H1 (cell line): ENCODE data around the gene HPS5. TPM values are rescaled to one million over a fixed set of nuclear protein-coding genes. Genes with fewer than 3 reads are reported as not detected.
A peak's percentile ranks its signal among the peaks of the same experiment; 100 is the strongest.

Experiments
- CTCF ChIA-PET: fragments of 300-600 bp; sonication (Branson Sonifier 250); formaldehyde crosslinking; loops from one replicate; lab custom pipeline; 2021; ENCODE audit not compliant: partially characterized antibody; lab: Charles Lee
- POLR2A ChIA-PET: fragments of 300-600 bp; sonication (Branson Sonifier 250); formaldehyde crosslinking; loops from one replicate; lab custom pipeline; 2021; ENCODE audit warnings: inconsistent platforms; ENCODE audit not compliant: partially characterized antibody; lab: Charles Lee
- DNase-seq, 2 experiments: peaks; one replicate each; pipeline versions ENCODE4 v3.0.0 to v3.0.0-alpha.2; 2010 to 2022; ENCODE audit warnings: low spot score in 2 of 2, low read depth in 1 of 2, mixed read lengths in 1 of 2
- FAIRE-seq: peaks from 2 replicates; lab custom pipeline; 2011; peaks lifted over from hg19 to GRCh38; lab: Jason Lieb, UNC
- H2AFZ ChIP-seq: 2 replicates; pipeline ENCODE4 v1.8.1; 2012; ENCODE audit warnings: low read length, inconsistent platforms
- H2AK5ac ChIP-seq: 2 replicates; pipeline ENCODE4 v1.6.1; 2013; ENCODE audit warnings: low read depth, low read length
- H2BK120ac ChIP-seq: replicated peaks from 2 replicates; pipeline ENCODE3; 2013; ENCODE audit warnings: low read depth, low read length, inconsistent platforms
- H2BK12ac ChIP-seq: 2 replicates; pipeline ENCODE4 v1.6.1; 2013; ENCODE audit warnings: low read depth, low read length
- H2BK15ac ChIP-seq: 2 replicates; pipeline ENCODE4 v1.6.1; 2013; ENCODE audit warnings: low read length
- H2BK20ac ChIP-seq: 2 replicates; pipeline ENCODE4 v1.6.1; 2013; ENCODE audit warnings: low read length
- H2BK5ac ChIP-seq: 2 replicates; pipeline ENCODE4 v1.6.1; 2013; ENCODE audit warnings: low read depth, low read length
- H3K14ac ChIP-seq: 2 replicates; pipeline ENCODE4 v1.6.1; 2013; ENCODE audit warnings: inconsistent platforms; ENCODE audit not compliant: insufficient read length
- H3K18ac ChIP-seq: 2 replicates; pipeline ENCODE4 v1.6.1; 2013; ENCODE audit warnings: low read length; ENCODE audit errors: extremely low read depth
- H3K23ac ChIP-seq: 2 replicates; pipeline ENCODE4 v1.6.1; 2013; ENCODE audit warnings: inconsistent platforms; ENCODE audit not compliant: insufficient read length
- H3K23me2 ChIP-seq: 2 replicates; pipeline ENCODE4 v1.6.1; 2013; ENCODE audit warnings: low read depth, low read length
- H3K27ac ChIP-seq: 2 replicates; pipeline ENCODE4 v1.6.1; 2011; ENCODE audit warnings: low read depth, low read length, inconsistent platforms
- H3K27me3 ChIP-seq, 4 experiments: replicated peaks in 1 of 4; 1 replicate in 1 of 4; 2 replicates in 3 of 4; pipeline versions ENCODE4 v1.6.1 to v1.8.1; 2011 to 2013; ENCODE audit warnings: low read length in 3 of 4, mild to moderate bottlenecking in 3 of 4, inconsistent platforms in 2 of 4, mixed read lengths in 2 of 4, moderate library complexity in 1 of 4; ENCODE audit not compliant: control insufficient read depth in 3 of 4, insufficient read depth in 3 of 4; ENCODE audit errors: extremely low read depth in 1 of 4
- H3K36me3 ChIP-seq, 4 experiments: 2 replicates each; pipeline versions ENCODE4 v1.6.1 to v1.8.1; 2011 to 2013; ENCODE audit warnings: mild to moderate bottlenecking in 4 of 4, low read length in 3 of 4, moderate library complexity in 2 of 4, control low read depth in 1 of 4, inconsistent platforms in 1 of 4; ENCODE audit not compliant: insufficient read depth in 4 of 4, control insufficient read depth in 2 of 4
- H3K4ac ChIP-seq: replicated peaks from 2 replicates; pipeline ENCODE3; 2013; ENCODE audit warnings: low read length, low read depth, mixed read lengths, inconsistent platforms; ENCODE audit not compliant: insufficient read length
- H3K4me1 ChIP-seq, 4 experiments: replicated peaks in 1 of 4; 1 replicate in 1 of 4; 2 replicates in 3 of 4; pipeline versions ENCODE4 v1.6.1 to v1.8.1; 2011 to 2013; ENCODE audit warnings: low read length in 3 of 4, inconsistent platforms in 2 of 4, mixed read lengths in 1 of 4; ENCODE audit not compliant: insufficient read depth in 4 of 4, control insufficient read depth in 3 of 4
- H3K4me2 ChIP-seq, 2 experiments: 2 replicates each; pipeline versions ENCODE4 v1.6.1 to v1.8.1; 2011 to 2013; ENCODE audit warnings: low read depth in 2 of 2, low read length in 2 of 2, control low read depth in 1 of 2, inconsistent platforms in 1 of 2, mild to moderate bottlenecking in 1 of 2; ENCODE audit not compliant: insufficient read depth in 1 of 2
- H3K4me3 ChIP-seq, 4 experiments: fragments of 200-600, 300-600 bp in 1 of 4; sonication (generic), shearing (Covaris generic), sonication (Bioruptor Twin) in 1 of 4; 2 replicates each; pipeline versions ENCODE4 v1.5.1 to v1.8.1; 2011 to 2016; ENCODE audit warnings: low read length in 4 of 4, low read depth in 3 of 4, control low read depth in 2 of 4, inconsistent platforms in 2 of 4, mild to moderate bottlenecking in 2 of 4, mixed read lengths in 1 of 4, moderate library complexity in 1 of 4; ENCODE audit not compliant: insufficient read depth in 2 of 4; ENCODE audit errors: extremely low read depth in 1 of 4
- H3K56ac ChIP-seq: replicated peaks from 2 replicates; pipeline ENCODE3; 2013; ENCODE audit warnings: low read depth, mild to moderate bottlenecking, mixed read lengths, low read length, inconsistent platforms; ENCODE audit not compliant: insufficient read length
- H3K79me1 ChIP-seq: 2 replicates; pipeline ENCODE4 v1.6.1; 2013; ENCODE audit warnings: low read depth, low read length, control low read depth
- H3K79me2 ChIP-seq, 2 experiments: 2 replicates each; pipeline versions ENCODE4 v1.6.1 to v1.8.1; 2012 to 2013; ENCODE audit warnings: low read length in 2 of 2, mild to moderate bottlenecking in 2 of 2, inconsistent platforms in 1 of 2; ENCODE audit not compliant: insufficient read depth in 2 of 2, control insufficient read depth in 1 of 2
- H3K9ac ChIP-seq, 4 experiments: replicated peaks in 1 of 4; 1 replicate in 1 of 4; 2 replicates in 3 of 4; pipeline versions ENCODE4 v1.6.1 to v1.8.1; 2011 to 2013; ENCODE audit warnings: low read depth in 3 of 4, low read length in 3 of 4, control low read depth in 2 of 4, mild to moderate bottlenecking in 2 of 4, moderate library complexity in 2 of 4, inconsistent platforms in 1 of 4; ENCODE audit errors: extremely low read depth in 1 of 4
- H3K9me3 ChIP-seq, 2 experiments: 2 replicates each; pipeline versions ENCODE4 v1.6.1 to v1.8.1; 2012 to 2013; ENCODE audit warnings: mild to moderate bottlenecking in 2 of 2, moderate library complexity in 2 of 2, control low read depth in 1 of 2, inconsistent platforms in 1 of 2, low read depth in 1 of 2, low read length in 1 of 2, mixed read lengths in 1 of 2; ENCODE audit not compliant: insufficient read depth in 2 of 2
- H4K20me1 ChIP-seq, 2 experiments: replicated peaks in 1 of 2; 2 replicates each; pipeline versions ENCODE3 to v1.8.1; 2011 to 2013; ENCODE audit warnings: inconsistent platforms in 2 of 2, low read length in 2 of 2, mild to moderate bottlenecking in 1 of 2; ENCODE audit not compliant: insufficient read depth in 2 of 2, control insufficient read depth in 1 of 2
- H4K5ac ChIP-seq: 2 replicates; pipeline ENCODE4 v1.6.1; 2013; ENCODE audit warnings: low read length, low read depth, mixed read lengths, inconsistent platforms; ENCODE audit not compliant: insufficient read length
- H4K8ac ChIP-seq: 2 replicates; pipeline ENCODE4 v1.8.0; 2013; ENCODE audit warnings: mild to moderate bottlenecking, moderate library complexity, low read length, inconsistent platforms; ENCODE audit not compliant: insufficient read depth; ENCODE audit errors: extremely low read depth
- H4K91ac ChIP-seq: replicated peaks from 2 replicates; pipeline ENCODE3; 2013; ENCODE audit warnings: low read length, mixed read lengths, inconsistent platforms; ENCODE audit not compliant: insufficient read length
- ASH2L ChIP-seq: fragments of 200-600, 300-600 bp; sonication (generic); IDR thresholded peaks from one replicate; pipeline ENCODE4 v1.7.1; 2017; ENCODE audit warnings: low read length
- BCL11A ChIP-seq, 2 experiments: IDR thresholded peaks; one replicate each; pipeline ENCODE4 v1.6.1; 2011; ENCODE audit warnings: low read depth in 2 of 2, low read length in 2 of 2, mild to moderate bottlenecking in 2 of 2
- CBX5 ChIP-seq: fragments of 300-800, 300-1000 bp; sonication (generic); IDR thresholded peaks from 2 replicates; pipeline ENCODE4 v1.7.1; 2016; ENCODE audit warnings: antibody characterized with exemption, low read length, low read depth
- CBX8 ChIP-seq: fragments of 300-800, 300-1000 bp; sonication (generic); IDR thresholded peaks from 2 replicates; pipeline ENCODE4 v1.7.1; 2016; ENCODE audit warnings: low read depth, low read length, borderline replicate concordance
- CTCF ChIP-seq, 3 experiments: IDR thresholded peaks; 1 replicate in 2 of 3; 2 replicates in 1 of 3; pipeline versions ENCODE4 v1.5.1 to v1.6.1; 2011; ENCODE audit warnings: low read length in 3 of 3, mild to moderate bottlenecking in 3 of 3, inconsistent platforms in 2 of 3, low read depth in 1 of 3, moderate library complexity in 1 of 3; ENCODE audit not compliant: insufficient read depth in 1 of 3; ENCODE audit errors: control extremely low read depth in 1 of 3
- EZH2 ChIP-seq: fragments of 200-600 bp; sonication (generic); IDR thresholded peaks from 2 replicates; pipeline ENCODE4 v1.7.1; 2012; ENCODE audit warnings: low read depth, mild to moderate bottlenecking, moderate library complexity, low read length, inconsistent platforms; ENCODE audit not compliant: severe bottlenecking
- POLR2AphosphoS5 ChIP-seq: IDR thresholded peaks from 2 replicates; pipeline ENCODE4 v1.6.1; 2011; ENCODE audit warnings: low read depth, low read length
- POU5F1 ChIP-seq: IDR thresholded peaks from 2 replicates; pipeline ENCODE4 v1.6.1; 2011; ENCODE audit warnings: low read depth, mild to moderate bottlenecking, low read length, moderate library complexity
- USF2 ChIP-seq: IDR thresholded peaks from 2 replicates; pipeline ENCODE4 v1.6.1; 2011; ENCODE audit warnings: low read length, improper control_type of control experiment
- YY1 ChIP-seq: IDR thresholded peaks from 2 replicates; pipeline ENCODE4 v1.6.1; 2011; ENCODE audit warnings: low read depth, mild to moderate bottlenecking, low read length
- WGBS, 2 experiments: shearing (Covaris generic) in 1 of 2; methylation state at CpG; one replicate each; pipeline versions ENCODE4 v1.1.6 to v1.1.7; 2013 to 2015; ENCODE audit warnings: low lambda C conversion rate in 2 of 2, mixed read lengths in 2 of 2, inconsistent platforms in 1 of 2, low coverage in 1 of 2, missing lambda C conversion rate in 1 of 2; ENCODE audit not compliant: insufficient replicate concordance in 2 of 2, insufficient coverage in 1 of 2, insufficient read length in 1 of 2; ENCODE audit errors: extremely low coverage in 1 of 2, missing lambda C conversion rate in 1 of 2; 5-methylcytosine and 5-hydroxymethylcytosine counted together
- polyA plus RNA-seq, 7 experiments: library from polyadenylated mRNA; depleted of rRNA in 3 of 7; stranded (reverse) in 5 of 7; unstranded in 2 of 7; fragments of >200 nt in 5 of 7; fragments of 200-250 nt in 2 of 7; gene quantifications; 1 replicate in 5 of 7; 2 replicates in 1 of 7; 4 replicates in 1 of 7; pipeline versions ENCODE4 v1.2.1 to v1.2.3, GENCODE V29; 2011 to 2013; ENCODE audit warnings: missing spikeins in 2 of 7, mixed read lengths in 2 of 7
- total RNA-seq: library from RNA; stranded (reverse); fragmentation: NEBNext Ultra II Directional; extraction: Animal tissue kit (Norgen Biotek cat#: 25700); gene quantifications from 2 replicates; pipeline ENCODE4 v1.2.1, GENCODE V29; 2021

The HPS5 gene
- total and polyA plus RNA-seq, 2 of the 8 experiments (the other 6 are each of a cell fraction or from before 2014, with no cell fraction given), result 5.0 to 18.5 TPM

GRCh38 chr11:18253778-18254338, 68.1 kb downstream of the HPS5 start:
- no peaks in the 10 kb centered on the region for H3K79me2 ChIP-seq
- H3K9me3 ChIP-seq, result no peaks in the 10 kb centered on the region
- WGBS, 2 experiments, result 84% methylated on average over 11 of the region's 11 CpGs; no CpG with 5 or more reads in 1 of the 2 experiments
- H3K14ac ChIP-seq, result no peak overlapping the region
- no peak overlapping the region for H2BK120ac ChIP-seq
- no peak for FAIRE-seq
- no peak overlapping the region for H3K56ac ChIP-seq
- CTCF ChIA-PET, result interaction anchor here (1.3 to 2.0 kb wide), 2 partner anchors 10 to 82 kb away, joined by 4 to 8 read pairs; no protein-coding TSS in a partner anchor
- no peak overlapping the region for H2BK12ac ChIP-seq
- no peak overlapping the region for H3K18ac ChIP-seq
- H3K4me2 ChIP-seq, result no peak overlapping the region
- H4K91ac ChIP-seq, result no peak overlapping the region
- H4K8ac ChIP-seq, result no peak overlapping the region
- no peak overlapping the region for H3K27ac ChIP-seq
- no peaks in the 10 kb centered on the region for H3K4me1 ChIP-seq
- peak in 1 of 2 experiments; percentile 10 for DNase-seq
- no peak overlapping the region for H2BK20ac ChIP-seq
- no peaks in the 10 kb centered on the region for H3K23me2 ChIP-seq
- no peak overlapping the region for H2BK5ac ChIP-seq
- no peak overlapping the region for H3K4me3 ChIP-seq
- no peaks in the 10 kb centered on the region for H4K20me1 ChIP-seq
- no peak overlapping the region for H3K9ac ChIP-seq
- H2AK5ac ChIP-seq, result no peak overlapping the region
- H3K23ac ChIP-seq, result no peak overlapping the region
- no peak overlapping the region for H2AFZ ChIP-seq
- H2BK15ac ChIP-seq, result no peak overlapping the region
- no peaks in the 10 kb centered on the region for H3K79me1 ChIP-seq
- H3K36me3 ChIP-seq, result no peaks in the 10 kb centered on the region
- POLR2A ChIA-PET, result no interaction called here
- no peak overlapping the region for H3K4ac ChIP-seq
- H3K27me3 ChIP-seq, result no peaks in the 10 kb centered on the region
- H4K5ac ChIP-seq, result no peak overlapping the region
- TF ChIP-seq POLR2AphosphoS5 (no peak), CTCF (IDR thresholded peaks at IDR 0.05; ENCODE audit: control extremely low read depth in 1 of 3, insufficient read depth in 1 of 3, low read depth in 1 of 3, low read length in 3 of 3) (no peak), USF2 (no peak), EZH2 (no peak), POU5F1 (no peak), CBX5 (no peak), BCL11A (IDR thresholded peaks at IDR 0.05; ENCODE audit: low read depth in 2 of 2, low read length in 2 of 2) (no peak), YY1 (no peak), ASH2L (no peak), CBX8 (no peak)
